NCI-H2227 (cell line): ENCODE data around the gene EEFSEC.

Experiments
- DNase-seq: peaks from one replicate; lab custom pipeline; 2025; ENCODE audit not compliant: unreplicated experiment; lab: John Stamatoyannopoulos, UW

The EEFSEC gene

DNA sequence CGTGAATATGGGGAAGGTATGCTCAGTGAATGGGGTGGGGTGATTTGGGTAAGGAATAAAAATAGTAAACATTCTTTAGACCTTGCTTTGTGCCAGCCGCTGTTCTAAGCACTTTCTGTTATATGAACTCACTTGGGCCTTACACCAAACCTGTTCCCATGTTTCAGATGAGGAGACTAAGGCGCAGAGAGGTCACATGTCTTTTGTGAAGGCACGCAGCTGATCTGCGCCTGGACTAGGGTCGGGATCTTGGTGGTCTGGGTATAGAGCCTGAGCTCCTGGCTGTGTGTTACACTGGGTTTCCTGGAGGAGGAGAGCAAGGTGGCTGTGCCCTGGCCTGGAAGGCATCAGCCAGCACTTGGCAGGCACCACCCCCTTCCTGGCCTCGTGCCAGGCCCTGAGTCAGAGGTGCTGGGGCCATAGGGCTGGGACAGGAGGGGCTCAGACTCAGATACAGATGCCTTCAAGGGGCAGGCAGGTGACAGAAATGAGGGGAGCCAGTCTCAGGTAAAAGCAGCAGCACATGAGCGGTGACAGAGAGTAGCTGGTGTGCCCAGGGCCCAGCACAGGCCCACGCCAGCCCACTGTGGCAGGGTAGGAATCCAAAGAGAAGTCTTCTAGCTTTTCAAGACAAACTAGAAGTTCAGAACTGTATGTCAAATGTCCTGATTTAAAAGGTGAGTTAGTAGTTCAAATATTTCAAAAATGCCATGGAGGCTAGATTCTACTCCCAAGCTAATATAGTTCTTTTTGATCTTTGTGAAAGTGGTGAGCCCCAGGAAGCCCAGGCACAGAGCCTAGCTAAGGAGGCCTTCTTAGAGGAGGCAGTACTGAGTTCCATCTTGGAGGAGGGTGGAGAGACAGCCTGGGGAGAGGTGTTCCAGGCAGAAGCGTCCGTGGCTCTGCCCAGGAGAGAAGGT lies 230.3 kb downstream of the EEFSEC start:
- DNase-seq: no peak

DNA sequence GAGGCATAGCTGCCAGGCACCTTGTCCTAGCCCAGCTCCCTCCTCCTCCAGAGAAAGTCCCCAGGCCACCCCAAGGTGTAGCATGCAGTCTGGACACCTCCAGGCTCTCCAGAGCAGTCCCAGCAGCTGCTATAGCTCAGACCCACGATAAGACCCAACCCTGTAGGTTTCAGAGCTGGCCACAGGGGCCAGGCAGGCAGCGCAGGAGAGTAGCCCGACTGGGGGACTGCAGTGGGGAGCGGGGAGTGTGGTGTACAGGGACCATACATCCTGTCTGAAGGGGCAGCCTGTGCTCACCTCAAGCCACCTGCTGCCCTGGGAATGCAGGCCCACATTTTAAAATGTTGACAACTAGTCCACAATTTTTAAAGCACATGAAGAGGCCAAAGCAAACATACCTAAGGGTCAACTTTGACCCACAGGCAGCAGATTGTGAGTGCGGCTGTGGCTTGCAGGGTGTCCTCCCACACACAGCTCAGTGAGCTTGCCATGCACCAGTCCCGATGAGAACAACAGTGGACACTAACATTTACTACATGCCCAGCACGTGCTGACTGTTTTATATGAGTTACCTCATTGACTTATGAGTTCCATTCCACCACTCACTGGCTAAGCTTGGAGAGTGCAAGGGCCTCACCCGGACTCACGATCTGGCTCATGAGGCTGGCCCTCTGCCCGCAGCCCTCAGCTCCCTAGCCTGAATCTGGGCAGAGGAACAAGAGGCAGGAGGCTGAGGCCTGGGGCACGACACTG lies 232.0 kb downstream of the EEFSEC start:
- DNase-seq: no peak

DNA sequence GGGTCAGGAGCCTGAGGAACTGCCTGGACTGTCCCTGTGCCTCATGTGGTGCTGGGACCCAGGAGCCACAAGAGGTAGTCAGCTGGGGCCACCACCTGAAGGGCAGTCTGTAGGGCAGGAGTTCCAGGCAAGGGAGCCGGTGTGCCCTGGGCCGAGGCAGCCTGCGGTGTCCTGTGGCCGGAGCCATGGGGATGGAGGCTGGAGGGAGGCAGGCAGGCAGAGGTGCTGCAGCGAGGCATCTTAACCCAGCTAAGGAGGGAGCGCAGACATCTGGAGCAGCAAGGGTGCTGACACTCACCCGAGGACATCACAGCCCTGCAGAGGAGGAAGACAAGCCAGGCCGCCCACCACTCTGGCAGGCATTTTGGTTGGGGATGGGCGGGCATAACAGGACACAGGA lies 235.7 kb downstream of the EEFSEC start:
- DNase-seq: no peak

DNA sequence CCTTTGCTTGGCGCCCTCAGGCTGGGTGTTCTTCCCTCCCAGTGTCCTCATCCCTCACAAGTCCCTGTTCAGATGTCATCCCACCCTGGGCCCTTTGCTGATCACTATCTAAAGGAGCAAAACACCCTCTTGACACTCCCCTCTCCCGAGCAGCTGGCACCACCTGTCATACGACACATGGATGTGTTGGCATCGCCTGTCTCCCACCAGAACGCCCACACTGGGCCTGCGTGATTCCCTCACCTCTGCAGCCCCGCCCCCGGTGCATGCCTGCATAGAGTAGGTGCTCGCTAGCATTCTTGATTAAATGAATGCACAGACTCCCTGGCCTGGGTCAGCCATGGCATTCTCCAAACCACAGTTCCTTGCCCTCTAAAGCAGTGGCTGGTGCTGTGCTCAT lies 237.6 kb downstream of the EEFSEC start:
- DNase-seq: no peak

GRCh38 chr3:128392021-128392420 lies 238.7 kb downstream of the EEFSEC start:
- no peak for DNase-seq

- DNase-seq: no peak
These were observed 239.7 kb downstream of the EEFSEC start for GRCh38 chr3:128392818-128393544.

- DNase-seq: no peak
These were observed 240.8 kb downstream of the EEFSEC start for GRCh38 chr3:128394033-128394432.

- DNase-seq: no peak
These were observed 241.8 kb downstream of the EEFSEC start for GRCh38 chr3:128395046-128395445.

- DNase-seq: no peak
These were observed 242.3 kb downstream of the EEFSEC start for GRCh38 chr3:128395500-128396162.

DNA sequence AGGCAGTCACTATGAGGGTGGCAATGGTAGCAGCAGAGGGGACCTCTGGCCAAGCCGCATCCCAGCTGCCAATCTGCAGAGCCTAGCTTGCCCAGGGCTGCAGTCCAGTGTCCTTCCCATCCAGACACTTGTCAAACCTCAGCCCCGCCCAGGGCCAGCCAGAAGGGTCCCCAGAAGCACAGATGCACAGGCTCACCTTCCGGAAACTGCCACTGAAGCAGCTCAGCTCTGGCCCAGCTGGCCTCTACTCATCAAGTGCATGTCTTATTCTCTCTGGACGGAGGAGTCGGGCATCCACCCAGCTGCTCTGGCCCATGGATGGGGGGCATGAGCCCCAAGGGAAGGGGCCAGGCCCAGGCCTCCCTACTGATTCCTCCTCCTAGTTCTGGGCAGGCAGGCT lies 244.2 kb downstream of the EEFSEC start:
- DNase-seq: no peak

DNA sequence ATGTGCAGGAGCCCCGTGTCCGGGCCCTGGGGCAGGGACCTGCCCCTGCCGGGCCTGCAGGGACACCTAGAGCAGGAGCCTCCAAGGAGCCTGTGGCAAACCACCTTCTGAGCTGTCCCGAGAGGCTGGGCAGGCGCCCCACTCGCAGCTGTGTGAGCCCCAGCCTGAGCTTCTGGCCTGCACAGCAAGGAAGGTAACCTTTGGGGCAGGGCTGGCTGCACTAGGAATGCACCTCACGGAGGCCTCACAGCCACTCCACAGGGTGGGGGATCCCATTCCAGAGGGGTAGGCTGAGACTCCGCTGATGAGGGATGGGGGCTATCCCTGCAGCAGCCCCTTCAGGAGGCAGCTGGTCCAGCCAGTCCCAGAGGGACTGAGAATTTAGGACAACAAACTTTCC lies 245.3 kb downstream of the EEFSEC start:
- no peak for DNase-seq

- DNase-seq: no peak
These were observed 246.1 kb downstream of the EEFSEC start for GRCh38 chr3:128399221-128399915.

- no peak for DNase-seq
These were observed 247.4 kb downstream of the EEFSEC start for GRCh38 chr3:128400671-128401070.

DNA sequence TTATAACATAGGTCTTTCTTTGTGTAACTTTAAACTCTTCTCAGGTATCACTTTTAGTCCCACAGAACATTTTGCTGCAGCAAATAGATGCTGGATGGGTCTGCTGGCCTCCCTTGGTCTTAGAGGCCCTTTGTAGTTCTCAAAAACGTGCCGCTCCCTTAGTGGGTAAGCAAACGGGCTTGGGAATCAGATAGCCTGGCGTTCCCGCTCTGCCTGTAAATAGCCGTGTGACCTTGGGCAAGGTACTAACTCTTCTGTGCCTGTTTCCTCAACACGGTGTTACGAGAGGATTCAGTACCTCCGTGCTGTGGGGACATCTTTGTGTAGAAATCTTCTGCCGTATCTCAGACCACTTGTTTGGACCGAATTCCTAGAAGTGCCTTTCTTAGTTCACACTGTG lies 249.0 kb downstream of the EEFSEC start:
- DNase-seq: no peak

- DNase-seq: no peak
These were observed 249.7 kb downstream of the EEFSEC start for GRCh38 chr3:128402998-128403397.

GRCh38 chr3:128404276-128405068 lies 251.2 kb downstream of the EEFSEC start:
- no peak for DNase-seq

DNA sequence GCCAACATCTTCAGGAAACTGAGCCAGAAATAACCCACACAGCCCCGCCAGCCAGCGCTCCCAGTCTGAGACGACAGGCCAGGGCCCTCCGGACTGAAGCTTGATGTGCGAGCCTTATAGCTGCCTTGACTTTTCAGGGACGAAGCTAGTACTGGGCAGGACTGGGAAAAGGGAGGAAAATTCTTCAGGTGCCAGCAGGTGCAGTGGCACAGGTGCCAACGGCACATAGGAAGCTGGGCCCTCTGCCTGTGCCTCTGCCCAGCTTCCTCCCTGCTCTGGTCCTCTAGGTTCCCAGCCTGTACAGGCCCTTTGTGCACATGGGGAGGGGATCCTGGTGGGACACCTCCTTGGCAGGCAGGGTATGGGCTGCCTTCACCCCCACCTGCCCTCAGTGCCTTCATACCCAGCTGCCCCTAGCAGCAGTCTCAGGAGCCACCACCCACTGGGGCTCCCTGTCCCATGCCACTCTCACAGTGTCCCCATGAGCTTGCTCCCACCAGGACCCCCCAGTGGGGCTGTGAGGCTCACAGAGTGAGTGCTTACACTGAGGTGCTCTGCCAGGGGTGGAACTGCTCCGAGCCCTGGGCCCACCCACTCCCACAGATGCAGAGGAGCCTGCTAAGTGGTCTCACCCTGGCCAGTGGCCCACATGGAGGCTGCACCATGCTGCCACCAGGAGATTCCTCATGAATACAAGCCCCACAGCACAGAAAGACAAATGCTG lies 252.4 kb downstream of the EEFSEC start:
- no peak for DNase-seq

GRCh38 chr3:128407247-128407646 lies 254.0 kb downstream of the EEFSEC start:
- no peak for DNase-seq
